GM12873 (cell line): ENCODE data around the gene PSMB8.

Experiments used
- TF ChIP-seq, protein P1 (sequence below): IDR thresholded peaks from 2 replicates; pipeline ENCODE4 v1.5.1; 2012; ENCODE audit warnings: low read depth, mild to moderate bottlenecking, moderate library complexity, low read length, control low read depth; ENCODE audit not compliant: insufficient read depth; ENCODE audit errors: missing control alignments

PSMB8 gene

DNA sequence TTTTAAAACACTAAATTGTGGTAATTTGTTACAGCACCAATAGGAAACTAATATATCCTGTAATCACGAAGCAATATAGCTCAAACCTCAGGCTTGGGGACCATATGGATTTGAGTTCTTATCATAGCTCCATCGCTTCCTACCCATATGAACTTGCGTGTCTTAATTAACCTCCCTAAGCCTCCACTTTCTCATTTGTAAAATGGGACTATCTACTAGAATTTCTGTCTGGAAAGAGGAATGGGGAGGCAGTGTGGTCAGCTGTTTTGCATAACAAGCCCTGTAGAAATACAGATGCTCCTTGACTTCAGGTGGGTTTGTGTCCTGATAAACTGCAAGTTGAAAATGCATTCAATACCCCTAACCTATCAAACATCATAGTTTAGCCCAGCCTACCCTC lies 44.1 kb downstream of the PSMB8 start:
- TF ChIP-seq, protein P1, sequence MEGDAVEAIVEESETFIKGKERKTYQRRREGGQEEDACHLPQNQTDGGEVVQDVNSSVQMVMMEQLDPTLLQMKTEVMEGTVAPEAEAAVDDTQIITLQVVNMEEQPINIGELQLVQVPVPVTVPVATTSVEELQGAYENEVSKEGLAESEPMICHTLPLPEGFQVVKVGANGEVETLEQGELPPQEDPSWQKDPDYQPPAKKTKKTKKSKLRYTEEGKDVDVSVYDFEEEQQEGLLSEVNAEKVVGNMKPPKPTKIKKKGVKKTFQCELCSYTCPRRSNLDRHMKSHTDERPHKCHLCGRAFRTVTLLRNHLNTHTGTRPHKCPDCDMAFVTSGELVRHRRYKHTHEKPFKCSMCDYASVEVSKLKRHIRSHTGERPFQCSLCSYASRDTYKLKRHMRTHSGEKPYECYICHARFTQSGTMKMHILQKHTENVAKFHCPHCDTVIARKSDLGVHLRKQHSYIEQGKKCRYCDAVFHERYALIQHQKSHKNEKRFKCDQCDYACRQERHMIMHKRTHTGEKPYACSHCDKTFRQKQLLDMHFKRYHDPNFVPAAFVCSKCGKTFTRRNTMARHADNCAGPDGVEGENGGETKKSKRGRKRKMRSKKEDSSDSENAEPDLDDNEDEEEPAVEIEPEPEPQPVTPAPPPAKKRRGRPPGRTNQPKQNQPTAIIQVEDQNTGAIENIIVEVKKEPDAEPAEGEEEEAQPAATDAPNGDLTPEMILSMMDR, result no peak

- TF ChIP-seq, protein P1, result no peak
Observed at GRCh38 chr6:32799168-32799567, 44.7 kb downstream of the PSMB8 start.

DNA sequence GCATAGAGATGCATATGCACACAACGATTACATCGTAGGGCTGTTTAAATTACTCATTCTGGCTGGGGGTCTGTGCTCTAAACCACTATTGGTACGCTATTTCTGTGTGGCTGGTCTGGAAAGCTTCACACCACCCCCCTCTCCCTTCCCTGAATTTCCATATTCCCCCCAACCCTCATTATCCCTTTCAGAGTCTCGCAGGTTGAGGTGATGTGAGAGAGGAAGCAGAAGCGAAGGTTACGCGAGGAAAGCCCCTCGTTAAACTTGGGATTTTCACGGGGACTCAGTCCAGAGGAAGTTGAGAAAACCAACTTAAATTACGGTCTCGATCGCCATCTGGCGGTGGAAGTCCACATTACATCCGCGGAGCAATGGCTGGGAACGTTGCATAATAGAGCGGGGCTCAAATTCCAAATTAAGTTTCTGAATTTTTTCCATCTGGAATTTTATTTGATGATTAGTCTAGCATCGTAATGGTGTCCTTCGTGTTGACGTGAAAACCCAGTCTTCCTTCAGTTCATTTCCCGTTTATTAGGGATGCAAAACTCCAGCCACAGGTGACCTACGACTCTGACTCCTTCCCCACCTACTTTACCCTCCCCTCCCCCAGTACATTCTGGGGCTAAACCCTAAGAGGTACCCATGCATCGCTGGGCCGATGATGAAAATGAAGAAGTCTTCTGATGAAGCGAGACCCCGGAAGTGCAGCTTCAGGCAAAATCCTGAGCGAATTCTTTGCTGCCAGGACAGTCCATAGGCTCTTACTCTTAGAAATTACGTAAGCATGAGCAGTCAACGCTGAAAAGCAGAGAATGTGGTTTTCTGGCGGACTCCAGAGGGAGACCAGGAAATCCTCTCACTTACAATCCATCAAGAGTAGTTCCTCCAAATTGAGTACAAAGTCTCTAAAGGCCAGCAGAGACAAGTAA lies 46.7 kb downstream of the PSMB8 start:
- TF ChIP-seq, protein P1, result peak; percentile 84

DNA sequence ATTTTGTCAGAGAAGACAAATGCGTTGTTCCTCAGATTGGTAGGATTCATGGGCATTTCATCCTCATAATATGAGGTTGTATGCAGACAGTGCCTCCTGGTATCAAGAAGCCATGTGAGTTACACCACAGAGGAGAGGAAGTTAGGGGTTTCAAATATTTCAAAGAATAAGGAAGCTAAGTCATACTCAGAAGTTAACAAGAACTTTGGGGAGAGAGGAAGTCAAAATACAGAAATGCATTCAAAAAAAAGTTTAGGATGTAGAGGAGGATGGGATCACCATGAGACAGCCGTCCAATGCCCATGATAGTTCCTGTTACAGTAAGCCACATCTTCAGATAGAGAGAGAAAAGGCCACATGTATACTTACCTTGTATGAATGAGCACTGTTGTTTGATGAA lies 49.3 kb downstream of the PSMB8 start:
- TF ChIP-seq, protein P1, result no peak

GRCh38 chr6:32792901-32793435 lies 50.9 kb downstream of the PSMB8 start:
- TF ChIP-seq, protein P1, result no peak
